Activated naive CD4-positive, alpha-beta T cell treated with anti-CD3 and anti-CD28 coated beads, Interleukin-2, amount 50 U/mL, for 16 hours (primary cell): Measurements from ENCODE around the gene SPAG16.
"Not testable (repeated sequence)": the region's sequence is repeated elsewhere in the genome, so short reads cannot be mapped to it uniquely, and the experiment has no call there.

ENCODE experiments used
- DNase-seq: peaks from one replicate; pipeline ENCODE4 v3.0.0-alpha.2; 2020

SPAG16 gene

GRCh38 chr2:213848631-213849030 lies 564.4 kb downstream of the SPAG16 start:
- DNase-seq, result no peak

- DNase-seq, result no peak
Measured at GRCh38 chr2:213861638-213862037, 577.4 kb downstream of the SPAG16 start.

GRCh38 chr2:213862407-213863076 lies 578.3 kb downstream of the SPAG16 start:
- DNase-seq, result no peak

- no peak for DNase-seq
Measured at GRCh38 chr2:213863541-213863940, 579.3 kb downstream of the SPAG16 start.

GRCh38 chr2:213868526-213868925 lies 584.3 kb downstream of the SPAG16 start:
- DNase-seq, result no peak

GRCh38 chr2:213885485-213885884 lies 601.2 kb downstream of the SPAG16 start:
- no peak for DNase-seq

- DNase-seq, result no peak
Measured at GRCh38 chr2:213914510-213914909, 630.2 kb downstream of the SPAG16 start.

GRCh38 chr2:213920014-213920413 lies 635.8 kb downstream of the SPAG16 start:
- no peak for DNase-seq

GRCh38 chr2:213923543-213923942 lies 639.3 kb downstream of the SPAG16 start:
- no peak for DNase-seq

GRCh38 chr2:213934560-213934959 lies 650.3 kb downstream of the SPAG16 start:
- DNase-seq, result no peak

GRCh38 chr2:213958086-213958485 lies 673.8 kb downstream of the SPAG16 start:
- DNase-seq, result no peak

- no peak for DNase-seq
Measured at GRCh38 chr2:213959589-213959988, 675.3 kb downstream of the SPAG16 start.

GRCh38 chr2:213971536-213971935 lies 687.3 kb downstream of the SPAG16 start:
- DNase-seq, result no peak

- DNase-seq, result no peak
Measured at GRCh38 chr2:213980883-213981282, 696.6 kb downstream of the SPAG16 start.

- DNase-seq, result no peak
Measured at GRCh38 chr2:213989207-213989606, 704.9 kb downstream of the SPAG16 start.

- no peak for DNase-seq
Measured at GRCh38 chr2:213991453-213992108, 707.3 kb downstream of the SPAG16 start.

GRCh38 chr2:213995400-213996105 lies 711.3 kb downstream of the SPAG16 start:
- DNase-seq, result no peak

GRCh38 chr2:213998976-213999375 lies 714.7 kb downstream of the SPAG16 start:
- DNase-seq, result not testable (repeated sequence)

GRCh38 chr2:214004463-214004862 lies 720.2 kb downstream of the SPAG16 start:
- no peak for DNase-seq

- no peak for DNase-seq
Measured at GRCh38 chr2:214005337-214005736, 721.1 kb downstream of the SPAG16 start.

- DNase-seq, result no peak
Measured at GRCh38 chr2:214006601-214007000, 722.3 kb downstream of the SPAG16 start.

- DNase-seq, result no peak
Measured at GRCh38 chr2:214011676-214012075, 727.4 kb downstream of the SPAG16 start.

- DNase-seq, result no peak
Measured at GRCh38 chr2:214014551-214015220, 730.4 kb downstream of the SPAG16 start.
